GM15510 (cell line): ENCODE measurements around the gene SLC44A5.

Experiments
- POLR2A ChIP-seq: IDR thresholded peaks from 3 replicates; pipeline ENCODE4 v1.6.1; 2011; ENCODE audit warnings: borderline replicate concordance; ENCODE audit not compliant: insufficient read length; ENCODE audit errors: extremely low read depth

The SLC44A5 gene

DNA sequence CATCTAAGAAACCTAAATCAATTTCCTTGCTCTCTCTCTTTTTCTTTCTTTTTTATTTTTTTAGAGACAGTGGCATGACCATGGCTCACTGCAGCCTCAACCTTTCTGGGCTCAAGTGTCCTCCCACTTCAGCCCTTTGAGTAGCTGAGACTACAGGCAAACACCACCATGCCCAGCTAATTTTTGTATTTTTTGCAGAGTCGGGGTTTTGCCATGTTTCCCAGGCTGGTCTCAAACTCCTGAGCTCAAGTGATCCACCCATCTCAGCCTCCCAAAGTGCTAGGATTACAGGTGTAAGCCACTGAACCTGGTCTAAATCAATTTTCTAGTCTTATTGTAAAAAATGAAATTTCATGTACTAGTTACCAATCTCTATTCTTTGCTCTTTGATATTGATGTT is 367.8 kb downstream of the SLC44A5 start:
- TF ChIP-seq POLR2A: no peak

DNA sequence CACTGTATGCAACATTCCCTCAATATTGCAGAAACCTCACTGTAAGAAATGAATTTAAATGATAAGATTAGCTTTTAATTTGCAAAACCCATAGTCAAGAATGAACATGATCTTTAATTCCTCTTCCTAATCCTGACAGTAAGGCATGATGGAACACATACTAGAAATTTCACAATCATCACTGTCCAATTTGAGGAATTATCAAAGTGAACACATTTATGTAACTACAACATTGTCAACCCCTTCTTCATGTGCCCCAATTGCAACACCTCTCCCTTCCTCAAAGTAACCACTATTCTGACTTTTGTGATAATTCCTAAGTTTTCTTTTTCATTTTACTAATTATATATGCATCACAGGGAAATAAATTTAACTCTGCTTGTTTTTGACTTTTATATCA is 373.6 kb downstream of the SLC44A5 start:
- no peak for TF ChIP-seq POLR2A

DNA sequence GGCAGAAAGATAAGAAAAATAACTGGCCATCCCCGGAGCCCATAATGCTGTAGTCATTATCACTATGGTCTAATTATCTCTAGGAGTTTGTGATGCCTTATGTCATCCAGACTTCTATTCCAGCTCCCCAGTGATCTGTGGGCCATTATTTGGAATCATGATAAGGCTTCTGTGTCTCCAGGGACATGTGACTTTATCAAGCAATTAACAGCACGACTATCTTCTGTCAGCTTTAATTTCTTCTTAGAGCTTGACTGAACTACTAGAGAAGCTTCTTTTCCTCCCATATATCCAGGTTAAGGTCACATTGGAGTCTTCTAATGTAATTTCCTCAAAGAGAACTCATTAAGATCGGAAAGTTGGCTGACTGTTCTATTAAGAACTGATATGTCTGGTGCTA is 376.4 kb downstream of the SLC44A5 start:
- no peak for TF ChIP-seq POLR2A

DNA sequence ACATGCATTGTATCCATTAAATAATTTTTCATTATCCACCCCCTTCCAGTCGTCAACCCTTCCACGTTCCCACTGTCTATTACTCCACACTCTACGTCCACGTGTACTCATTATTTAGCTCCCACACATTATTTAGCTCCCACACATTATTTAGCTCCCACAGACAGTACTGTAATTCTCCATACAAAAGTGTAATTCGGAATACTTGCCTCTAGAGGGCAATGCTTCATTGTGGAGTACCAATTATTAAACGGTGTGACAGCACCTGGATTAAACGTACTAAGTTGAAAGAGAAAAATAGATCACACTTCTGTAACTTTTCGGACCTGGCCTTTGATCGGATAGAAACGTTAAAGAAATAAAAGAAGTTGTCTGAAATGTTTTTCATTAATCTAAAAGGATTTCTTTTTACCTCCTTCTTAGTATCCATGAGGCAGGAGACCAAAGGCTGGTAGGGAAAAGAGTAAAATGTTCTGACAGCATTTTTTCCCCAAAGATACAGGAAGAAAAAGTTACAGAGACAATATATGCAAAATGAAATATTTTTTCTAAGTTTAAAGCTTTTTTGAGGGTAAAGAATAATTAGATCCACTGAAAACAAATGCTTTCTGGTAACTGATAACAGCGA is 377.5 kb downstream of the SLC44A5 start:
- TF ChIP-seq POLR2A: no peak

DNA sequence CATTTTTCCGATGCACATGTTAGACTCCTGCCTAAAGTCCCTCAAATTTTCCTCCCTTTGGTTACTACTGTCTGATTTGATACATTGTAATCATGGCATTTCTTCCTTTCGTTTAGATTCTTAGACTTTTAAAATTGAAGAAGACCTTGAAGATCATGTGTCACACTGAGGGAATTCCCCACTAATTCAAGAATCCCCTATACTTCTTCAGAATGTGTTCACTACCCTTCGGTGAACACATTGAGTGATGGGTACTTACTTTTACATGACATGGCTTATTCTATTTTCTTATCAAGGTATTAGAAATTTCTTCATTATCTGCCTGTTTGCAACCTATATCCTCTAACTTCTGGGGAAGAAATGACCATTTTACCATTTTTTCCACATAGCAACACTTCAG is 390.8 kb downstream of the SLC44A5 start:
- no peak for TF ChIP-seq POLR2A

DNA sequence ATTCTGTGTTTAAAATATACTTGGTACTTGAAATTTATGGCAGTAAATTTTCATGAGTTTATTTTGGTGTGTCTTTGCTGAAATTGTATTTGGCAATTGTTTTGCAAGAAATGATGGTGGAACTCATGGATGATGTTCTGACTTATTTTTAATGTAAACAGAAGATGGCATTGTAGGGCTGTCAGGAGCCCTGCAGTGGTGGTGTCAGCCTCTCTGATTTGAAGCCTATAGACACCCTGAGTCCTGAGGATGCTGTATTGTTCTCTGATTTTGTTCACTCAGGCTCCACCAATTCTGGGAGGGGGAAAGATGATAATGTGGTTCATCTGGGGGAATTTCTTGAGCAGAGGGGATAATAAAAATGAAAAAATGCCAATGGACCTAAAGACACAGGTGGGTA is 396.9 kb downstream of the SLC44A5 start:
- no peak for TF ChIP-seq POLR2A

DNA sequence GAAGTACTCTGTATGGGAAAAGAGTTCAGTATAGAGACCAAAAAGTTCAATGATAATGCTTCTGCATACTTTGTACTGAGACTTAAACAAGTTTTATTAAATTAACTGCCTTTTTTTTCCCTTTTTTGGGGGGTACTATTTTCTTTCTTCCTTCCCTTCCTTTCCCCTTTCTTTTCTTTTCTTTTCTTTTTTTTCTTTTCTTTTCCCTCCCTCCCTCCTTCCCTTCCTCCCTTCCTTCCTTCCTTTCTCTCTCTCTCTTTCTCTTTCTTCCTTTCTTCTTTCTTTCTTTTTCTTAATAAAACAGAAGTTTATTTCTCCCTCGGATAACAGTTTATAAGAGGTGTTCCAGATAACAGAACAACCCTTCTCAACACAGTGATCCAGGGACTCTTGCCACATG is 399.3 kb downstream of the SLC44A5 start:
- no peak for TF ChIP-seq POLR2A

DNA sequence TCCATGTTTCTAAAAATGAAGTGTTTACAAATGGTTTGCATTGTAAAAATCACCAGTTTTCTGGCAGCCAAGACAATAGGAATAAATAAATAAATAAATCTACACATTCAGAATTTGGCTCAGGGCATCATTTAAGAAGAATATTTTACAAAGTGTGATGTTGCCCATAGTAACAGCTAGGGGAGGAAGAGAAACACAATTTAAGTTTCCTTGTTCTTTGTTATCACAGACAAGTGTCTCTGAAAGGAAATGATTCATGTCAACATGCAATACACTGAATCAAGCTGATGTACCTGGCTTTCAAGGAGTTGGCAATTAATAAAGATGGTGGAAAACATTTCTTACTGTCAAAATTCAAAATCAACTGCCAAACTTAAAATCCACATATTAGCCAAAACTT is 402.1 kb downstream of the SLC44A5 start:
- TF ChIP-seq POLR2A: no peak

DNA sequence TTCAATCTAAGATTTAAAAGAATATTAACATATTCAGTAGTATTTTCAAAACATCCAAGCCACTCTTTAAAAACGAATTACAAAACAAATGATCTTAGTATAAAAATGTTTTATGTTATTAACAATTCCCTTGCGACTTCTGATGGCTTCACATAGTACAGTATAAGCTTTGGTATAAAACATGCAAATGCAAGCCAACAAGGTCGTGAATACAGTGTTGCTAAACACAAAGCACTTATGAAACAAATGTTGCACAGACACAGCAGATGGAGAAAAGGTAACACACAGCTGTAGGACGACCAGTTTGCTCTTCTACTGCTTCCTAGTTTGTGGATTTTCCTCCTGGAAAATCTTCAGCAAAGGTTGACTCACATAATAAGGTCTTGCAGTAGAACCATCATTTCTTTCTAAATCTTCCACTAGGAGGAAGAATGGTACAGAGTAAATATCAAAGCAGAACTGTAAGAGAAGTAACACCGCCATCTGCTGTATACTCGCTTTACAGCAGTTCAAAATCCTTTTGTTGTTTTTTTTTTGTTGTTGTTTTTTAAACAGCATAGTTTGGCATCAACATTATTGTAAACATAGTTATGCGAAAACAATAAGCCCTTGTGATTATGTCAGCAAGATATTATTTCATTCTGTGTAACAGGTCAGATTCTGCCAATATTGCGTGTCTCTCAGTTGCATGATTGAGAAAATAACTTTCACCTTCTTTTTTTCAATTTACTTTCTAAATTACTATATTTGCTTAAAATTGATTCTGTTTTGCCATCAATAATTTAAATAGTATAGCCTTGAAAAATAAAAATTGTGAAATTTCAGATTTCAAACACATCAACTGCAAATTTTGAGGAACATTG is 407.3 kb downstream of the SLC44A5 start:
- TF ChIP-seq POLR2A: no peak

DNA sequence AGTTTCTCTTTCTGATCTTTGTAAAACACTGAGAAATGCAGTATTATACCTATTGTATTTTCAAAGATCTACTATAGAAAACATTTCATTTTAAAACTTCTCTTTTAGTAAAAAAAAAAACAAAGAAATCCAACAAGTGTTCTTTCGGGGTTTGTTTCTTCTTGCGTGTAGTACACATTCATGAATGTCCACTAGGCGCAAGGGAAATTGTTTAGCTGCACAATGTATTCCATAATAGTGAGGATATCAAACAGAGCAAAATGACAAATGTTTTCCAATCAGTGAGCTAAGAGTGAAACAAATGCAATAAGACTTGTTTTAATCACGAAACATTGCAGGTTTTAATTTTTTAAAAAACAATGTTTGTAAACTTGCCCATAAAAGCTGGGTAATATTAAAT is 408.2 kb downstream of the SLC44A5 start:
- TF ChIP-seq POLR2A: no peak

DNA sequence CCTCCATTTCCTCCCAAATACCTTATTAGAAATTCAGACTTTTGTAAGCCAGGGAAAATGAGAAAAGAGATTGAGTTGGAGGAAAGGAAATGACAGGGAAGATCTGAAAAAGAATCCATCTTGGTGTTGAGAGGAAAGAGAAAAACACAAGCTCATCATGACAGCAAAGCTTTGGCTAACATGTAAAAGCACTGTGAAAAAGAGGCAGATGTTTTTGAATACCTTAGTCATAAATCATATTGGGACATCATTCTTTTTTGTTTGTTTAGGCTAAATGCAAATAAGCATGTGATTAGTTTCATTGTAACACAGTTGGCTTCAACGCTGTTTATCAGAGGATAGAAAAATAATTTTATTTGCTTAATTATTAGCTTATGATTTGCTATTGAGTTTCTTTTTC is 412.2 kb downstream of the SLC44A5 start:
- no peak for TF ChIP-seq POLR2A

DNA sequence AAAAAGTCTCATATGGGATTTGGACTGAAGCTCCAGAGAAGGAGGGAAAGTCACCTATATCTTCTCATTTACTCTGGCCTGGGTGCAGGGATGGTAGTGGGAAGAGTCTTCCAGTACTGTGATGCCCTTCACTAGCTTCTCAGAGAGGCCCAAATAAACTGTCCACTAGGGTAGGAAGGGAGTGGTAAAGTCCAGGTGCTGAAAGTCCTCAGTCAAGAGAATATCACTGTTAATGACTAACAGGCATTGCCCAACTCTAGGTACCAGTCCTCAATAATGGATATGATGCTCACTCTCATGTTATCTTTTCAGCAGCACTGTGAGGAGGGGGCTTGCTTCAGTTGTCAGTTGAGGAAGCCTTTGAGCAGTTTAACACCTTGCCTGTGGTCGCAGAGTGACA is 412.8 kb downstream of the SLC44A5 start:
- TF ChIP-seq POLR2A: no peak

DNA sequence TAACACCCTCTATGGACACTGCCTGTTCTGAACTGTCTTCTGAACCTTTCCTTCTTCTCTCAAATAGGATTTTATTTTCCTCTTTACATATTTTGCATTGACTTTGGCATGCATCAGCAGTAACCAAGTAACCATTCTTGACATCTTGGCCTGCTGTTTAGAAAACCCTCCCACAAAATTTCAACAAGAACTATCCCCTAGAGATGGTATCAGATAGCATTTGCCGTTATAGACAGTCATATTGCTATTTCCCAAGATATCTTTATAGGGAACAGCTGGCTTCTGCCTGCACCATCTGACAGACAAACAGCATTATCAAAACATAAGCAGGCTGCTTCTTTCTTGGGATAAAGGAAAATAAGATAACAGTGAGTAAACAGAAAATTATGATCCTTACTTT is 422.0 kb downstream of the SLC44A5 start:
- TF ChIP-seq POLR2A: no peak

DNA sequence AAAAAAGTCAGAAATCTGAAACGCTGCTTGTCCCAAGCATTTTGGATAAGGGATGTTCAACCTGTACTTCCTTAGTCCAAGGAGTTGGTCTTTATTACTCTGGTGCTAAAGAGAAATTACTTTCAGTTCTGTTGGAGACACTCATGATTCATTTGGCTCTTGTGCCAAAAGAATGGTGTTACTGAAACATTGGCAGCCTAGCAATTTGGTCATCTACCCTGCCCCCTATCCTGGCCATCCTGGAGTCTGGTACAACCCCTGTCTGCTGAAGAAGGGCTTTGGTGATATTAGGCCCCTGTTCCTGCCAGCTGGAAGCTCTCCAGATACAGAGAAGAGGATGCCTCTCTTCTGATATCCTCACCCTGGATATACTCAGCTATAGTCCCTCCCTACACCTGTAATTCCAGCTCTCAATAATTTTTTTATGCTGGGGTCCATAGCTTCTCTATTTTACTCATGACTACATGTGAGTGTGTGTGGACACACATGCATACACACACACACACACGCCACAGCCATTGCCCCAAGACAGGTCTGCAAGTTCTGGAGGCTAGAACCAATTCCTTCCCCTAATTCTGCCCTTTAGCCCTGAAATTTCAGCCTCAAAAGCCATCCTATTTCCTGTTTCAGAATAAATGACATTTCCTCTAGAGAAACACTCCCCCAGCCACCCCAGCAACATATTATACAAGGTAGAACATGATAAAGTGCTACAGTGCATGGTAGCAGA is 436.7 kb downstream of the SLC44A5 start:
- TF ChIP-seq POLR2A: no peak

DNA sequence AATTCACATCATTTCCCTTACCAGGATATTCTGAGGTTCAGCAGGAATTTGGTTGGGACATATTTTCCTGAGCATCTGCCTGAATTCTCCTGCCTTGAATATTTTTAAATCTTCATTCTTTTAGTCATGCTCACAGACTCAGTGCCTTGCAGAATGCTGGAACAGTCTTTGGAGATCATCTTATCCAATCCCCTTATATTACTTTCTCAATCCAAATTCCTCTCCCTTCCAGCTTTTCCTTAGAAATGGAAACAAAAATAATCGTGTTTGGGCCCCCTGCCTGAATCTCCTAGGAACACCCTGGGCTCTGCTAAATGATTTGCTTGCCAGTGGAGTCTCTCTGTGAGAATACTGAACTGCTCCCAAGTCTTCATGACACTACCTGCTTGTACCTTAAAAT is 438.4 kb downstream of the SLC44A5 start:
- no peak for TF ChIP-seq POLR2A
